ENCODE data around the gene AJUBA.

DNA sequence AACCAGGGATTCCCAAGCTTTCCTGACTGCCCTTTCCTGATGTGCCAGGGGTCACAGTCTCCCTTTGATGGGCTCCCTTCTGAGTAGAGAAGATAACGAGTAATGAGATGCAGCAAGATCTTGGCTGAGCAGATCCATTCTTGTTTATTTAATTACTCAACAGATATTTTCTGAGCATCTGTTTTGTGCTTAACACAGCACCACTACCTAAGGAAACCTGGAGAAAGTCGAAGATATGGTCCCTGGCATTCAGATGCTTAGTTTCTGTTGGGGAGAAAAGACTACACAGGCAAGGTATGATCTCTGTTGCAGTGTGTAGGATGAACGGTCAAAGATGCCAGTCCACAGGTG lies 3.9 kb downstream of the AJUBA start:
- TF ChIP-seq, protein P1, sequence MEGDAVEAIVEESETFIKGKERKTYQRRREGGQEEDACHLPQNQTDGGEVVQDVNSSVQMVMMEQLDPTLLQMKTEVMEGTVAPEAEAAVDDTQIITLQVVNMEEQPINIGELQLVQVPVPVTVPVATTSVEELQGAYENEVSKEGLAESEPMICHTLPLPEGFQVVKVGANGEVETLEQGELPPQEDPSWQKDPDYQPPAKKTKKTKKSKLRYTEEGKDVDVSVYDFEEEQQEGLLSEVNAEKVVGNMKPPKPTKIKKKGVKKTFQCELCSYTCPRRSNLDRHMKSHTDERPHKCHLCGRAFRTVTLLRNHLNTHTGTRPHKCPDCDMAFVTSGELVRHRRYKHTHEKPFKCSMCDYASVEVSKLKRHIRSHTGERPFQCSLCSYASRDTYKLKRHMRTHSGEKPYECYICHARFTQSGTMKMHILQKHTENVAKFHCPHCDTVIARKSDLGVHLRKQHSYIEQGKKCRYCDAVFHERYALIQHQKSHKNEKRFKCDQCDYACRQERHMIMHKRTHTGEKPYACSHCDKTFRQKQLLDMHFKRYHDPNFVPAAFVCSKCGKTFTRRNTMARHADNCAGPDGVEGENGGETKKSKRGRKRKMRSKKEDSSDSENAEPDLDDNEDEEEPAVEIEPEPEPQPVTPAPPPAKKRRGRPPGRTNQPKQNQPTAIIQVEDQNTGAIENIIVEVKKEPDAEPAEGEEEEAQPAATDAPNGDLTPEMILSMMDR (IDR thresholded peaks at IDR 0.05; ENCODE audit: control extremely low read depth in 1 of 3, insufficient read depth in 1 of 3, low read depth in 1 of 3, low read length in 3 of 3) = no peak
- TF ChIP-seq GTF2F1 (IDR thresholded peaks at IDR 0.05; ENCODE audit: borderline replicate concordance, low read depth, low read length) = no peak
- no peak for TF ChIP-seq JUND (IDR thresholded peaks at IDR 0.05; ENCODE audit: low read length)
- no peak for TF ChIP-seq CHD2 (IDR thresholded peaks at IDR 0.05; ENCODE audit: low read length)
- TF ChIP-seq SIRT6 (IDR thresholded peaks at IDR 0.05; ENCODE audit: low read length) = no peak
- no peak for TF ChIP-seq EZH2 (IDR thresholded peaks at IDR 0.05; ENCODE audit: low read depth, low read length, severe bottlenecking)
- no peak for TF ChIP-seq EP300 (IDR thresholded peaks at IDR 0.05; ENCODE audit: borderline replicate concordance in 1 of 2, low read depth in 2 of 2, low read length in 2 of 2)
- no peak for TF ChIP-seq CEBPB (IDR thresholded peaks at IDR 0.05; ENCODE audit: low read depth, low read length)
- TF ChIP-seq POLR2A (IDR thresholded peaks at IDR 0.05; ENCODE audit: control extremely low read depth in 1 of 2, low read depth in 2 of 2, low read length in 2 of 2) = no peak; a peak in 1 of 3 replicates
- no peak; the same call in 1 of the 2 replicates for TF ChIP-seq POLR2AphosphoS5 (IDR thresholded peaks at IDR 0.05; ENCODE audit: low read depth, low read length)
